B cell (primary cell): ENCODE measurements around the gene PDLIM1. TPM values are rescaled to one million over a fixed set of nuclear protein-coding genes. Genes with fewer than 3 reads are reported as not detected.

Source experiments
- ATAC-seq: fragments of 200-7000 bp; cut with Tn5 transposase; one replicate; pipeline ENCODE4 v1.10.0; 2021; ENCODE audit warnings: low read depth, mild to moderate bottlenecking, moderate number of reproducible peaks, moderate library complexity
- CTCF ChIA-PET: fragments of 350-600 bp; sonication (Branson Sonifier 250); formaldehyde crosslinking; loops from one replicate; lab custom pipeline; 2021; ENCODE audit warnings: antibody characterized with exemption, inconsistent platforms; lab: Charles Lee
- POLR2A ChIA-PET: fragments of 350-600 bp; sonication (Branson Sonifier 250); formaldehyde crosslinking; loops from one replicate; lab custom pipeline; 2021; ENCODE audit warnings: antibody characterized with exemption; lab: Charles Lee
- DNase-seq: peaks from one replicate; pipeline ENCODE4 v3.0.0; 2013
- H2AFZ ChIP-seq: 2 replicates; pipeline ENCODE4 v1.6.1; 2012; ENCODE audit warnings: mild to moderate bottlenecking, low read depth, low read length; ENCODE audit not compliant: insufficient read depth, poor library complexity, severe bottlenecking
- H3K27ac ChIP-seq, 2 donors: 1 replicate in 1 of 2; 2 replicates in 1 of 2; pipeline ENCODE4 v1.5.1; 2012 to 2013; ENCODE audit warnings: low read length in 2 of 2, mild to moderate bottlenecking in 2 of 2, moderate library complexity in 1 of 2
- H3K27me3 ChIP-seq, 4 experiments: fragments of 200-600 bp in 1 of 4; sonication (generic) in 1 of 4; replicated peaks in 1 of 4; 1 replicate in 2 of 4; 2 replicates in 2 of 4; pipeline versions ENCODE4 v1.6.1 to v1.7.0; 2013 to 2016; ENCODE audit warnings: low read length in 3 of 4, mild to moderate bottlenecking in 2 of 4, mixed read lengths in 1 of 4, moderate library complexity in 1 of 4; ENCODE audit not compliant: insufficient read depth in 4 of 4, control insufficient read depth in 3 of 4; ENCODE audit errors: control extremely low read depth in 1 of 4
- H3K36me3 ChIP-seq, 2 experiments: replicated peaks in 1 of 2; 1 replicate in 1 of 2; 2 replicates in 1 of 2; pipeline versions ENCODE4 v1.6.1 to v1.7.1; 2013; ENCODE audit warnings: low read length in 1 of 2; ENCODE audit not compliant: insufficient read depth in 2 of 2, control insufficient read depth in 1 of 2; ENCODE audit errors: control extremely low read depth in 1 of 2, extremely low read depth in 1 of 2
- H3K4me1 ChIP-seq, 2 donors: fragments of 200-600 bp in 1 of 2; sonication (generic) in 1 of 2; 1 replicate in 1 of 2; 2 replicates in 1 of 2; pipeline versions ENCODE4 v1.5.1 to v1.6.1; 2013 to 2017; ENCODE audit warnings: low read length in 2 of 2; ENCODE audit not compliant: control insufficient read depth in 2 of 2, insufficient read depth in 2 of 2
- H3K4me2 ChIP-seq: replicated peaks from 2 replicates; pipeline ENCODE3; 2012; ENCODE audit warnings: mild to moderate bottlenecking, low read depth, low read length; ENCODE audit not compliant: poor library complexity, severe bottlenecking
- H3K4me3 ChIP-seq, 5 experiments: fragments of 200-600 bp in 1 of 5; sonication (generic) in 1 of 5; 1 replicate in 3 of 5; 2 replicates in 2 of 5; pipeline versions ENCODE4 v1.5.1 to v1.7.0; 2011 to 2016; ENCODE audit warnings: low read length in 4 of 5, mild to moderate bottlenecking in 4 of 5, low read depth in 2 of 5, control low read depth in 1 of 5, moderate library complexity in 1 of 5; ENCODE audit not compliant: insufficient read depth in 1 of 5; ENCODE audit errors: control extremely low read depth in 1 of 5, extremely low read depth in 1 of 5
- H3K79me2 ChIP-seq: fragments of 200-600 bp; sonication (generic); one replicate; pipeline ENCODE4 v1.6.0; 2016; ENCODE audit warnings: low read length; ENCODE audit not compliant: control insufficient read depth, insufficient read depth
- H3K9ac ChIP-seq: fragments of 200-600 bp; sonication (generic); 2 replicates; pipeline ENCODE4 v1.6.1; 2017; ENCODE audit warnings: mild to moderate bottlenecking, low read length, moderate library complexity
- H3K9me3 ChIP-seq, 3 donors: one replicate each; pipeline versions ENCODE4 v1.6.1 to v1.7.1; 2013; ENCODE audit warnings: low read length in 2 of 3; ENCODE audit not compliant: control insufficient read depth in 2 of 3, insufficient read depth in 1 of 3; ENCODE audit errors: control extremely low read depth in 1 of 3
- H4K20me1 ChIP-seq: 2 replicates; pipeline ENCODE4 v1.6.0; 2012; ENCODE audit warnings: mild to moderate bottlenecking, low read length; ENCODE audit not compliant: insufficient read depth, control insufficient read depth, poor library complexity, severe bottlenecking
- H3K27ac Mint-ChIP-seq: one replicate; pipeline ENCODE4 v1.8.0; 2021; ENCODE audit warnings: mixed read lengths
- H3K27me3 Mint-ChIP-seq: one replicate; pipeline ENCODE4 v1.8.0; 2021; ENCODE audit warnings: mixed read lengths
- H3K4me1 Mint-ChIP-seq: one replicate; pipeline ENCODE4 v1.8.0; 2021; ENCODE audit warnings: mixed read lengths
- H3K4me3 Mint-ChIP-seq: one replicate; pipeline ENCODE4 v1.8.0; 2021; ENCODE audit warnings: mixed read lengths
- H3K9me3 Mint-ChIP-seq: one replicate; pipeline ENCODE4 v1.8.0; 2022; ENCODE audit warnings: mixed read lengths; ENCODE audit not compliant: insufficient read depth
- CTCF ChIP-seq: fragments of 200-600 bp; IDR thresholded peaks from one replicate; pipeline ENCODE4 v1.8.0; 2022; ENCODE audit warnings: antibody characterized with exemption, mild to moderate bottlenecking
- EZH2 ChIP-seq: IDR thresholded peaks from 2 replicates; pipeline ENCODE4 v1.6.1; 2012; ENCODE audit warnings: borderline replicate concordance, low read depth, mild to moderate bottlenecking, moderate library complexity, low read length; ENCODE audit not compliant: insufficient read depth, poor library complexity, severe bottlenecking
- WGBS: methylation state at CpG from one replicate; pipeline ENCODE4 v1.1.5; 2013; ENCODE audit warnings: missing lambda C conversion rate; ENCODE audit not compliant: insufficient coverage; 5-methylcytosine and 5-hydroxymethylcytosine counted together
- intact Hi-C: fragments of 100-400 bp; cut with micrococcal nuclease; formaldehyde crosslinking; loops from one replicate; pipeline ENCODE4 v1.10.0; 2022
- polyA plus RNA-seq: library from polyadenylated mRNA; depleted of rRNA; stranded (reverse); fragments of >200 nt; gene quantifications from 2 replicates; pipeline ENCODE4 v1.2.3, GENCODE V29; 2012
- total RNA-seq, 2 donors: library from RNA; stranded (reverse); fragments of 120-200 nt in 1 of 2; gene quantifications; 1 replicate in 1 of 2; 2 replicates in 1 of 2; pipeline versions ENCODE4 v1.2.3 to v1.2.4, GENCODE V29; 2013 to 2022

PDLIM1 gene
- total and polyA plus RNA-seq, 2 donors (not counting 1 experiment from before 2014, with no cell fraction given): 123 to 135 TPM

GRCh38 chr10:95261926-95262325 is 28.9 kb downstream of the PDLIM1 start:
- Mint-ChIP-seq H3K4me3 (no peak overlapping the region), H3K4me1 (peaks cover 39% of the 10 kb centered on the region), H3K9me3 (no peaks in the 10 kb centered on the region), H3K27ac (peak overlapping the region; percentile 41), H3K27me3 (no peaks in the 10 kb centered on the region)
- intact Hi-C loops: no loop called here
- Histone ChIP-seq H3K9ac (no peak overlapping the region), H3K27me3 (no peaks in the 10 kb centered on the region), H3K79me2 (peaks cover 37% of the 10 kb centered on the region), H3K27ac (no peak overlapping the region), H4K20me1 (peaks cover 9% of the 10 kb centered on the region), H3K4me1 (peaks cover 23 to 39% of the 10 kb centered on the region in 2 donors), H2AFZ (no peak overlapping the region), H3K4me2 (no peak overlapping the region), H3K36me3 (peaks cover 2 to 52% of the 10 kb centered on the region in 2 experiments), H3K9me3 (no peaks in the 10 kb centered on the region), H3K4me3 (no peak overlapping the region)
- CTCF ChIA-PET: no interaction called here
- ATAC-seq (no peak), DNase-seq (no peak)
- 100% methylated on average over 3 of the region's 3 CpGs for WGBS
- TF ChIP-seq EZH2 (no peak), CTCF (no peak)
- POLR2A ChIA-PET: no interaction called here

- intact Hi-C loops: no loop called here
- Mint-ChIP-seq H3K9me3 (no peaks in the 10 kb centered on the region), H3K27me3 (no peaks in the 10 kb centered on the region), H3K27ac (peak overlapping the region; percentile 67), H3K4me3 (no peak overlapping the region), H3K4me1 (peaks cover 31% of the 10 kb centered on the region)
- no peak overlapping the region for H3K4me2 ChIP-seq
- 100% methylated on average over 4 of the region's 4 CpGs for WGBS
- no peak overlapping the region for H3K4me3 ChIP-seq
- ChIA-PET CTCF (interaction anchor here (1.2 kb wide), 1 partner anchor 98 kb away, joined by 3 read pairs; no protein-coding TSS in a partner anchor), POLR2A (no interaction called here)
- no peak for ATAC-seq
- TF ChIP-seq CTCF (no peak), EZH2 (no peak)
- peaks cover 16 to 32% of the 10 kb centered on the region in 2 donors for H3K4me1 ChIP-seq
- no peaks in the 10 kb centered on the region for H3K27me3 ChIP-seq
- no peak for DNase-seq
- peaks cover 37% of the 10 kb centered on the region for H3K79me2 ChIP-seq
- H3K9me3 ChIP-seq: peaks cover 0 to 3% (median 0%) of the 10 kb centered on the region in 3 donors
- peak overlapping the region in 1 of 2 donors; percentile 41 for H3K27ac ChIP-seq
- H3K9ac ChIP-seq: no peak overlapping the region
- H2AFZ ChIP-seq: no peak overlapping the region
- H3K36me3 ChIP-seq: peaks cover 2 to 55% of the 10 kb centered on the region in 2 experiments
- peaks cover 9% of the 10 kb centered on the region for H4K20me1 ChIP-seq
These were observed 29.8 kb downstream of the PDLIM1 start for GRCh38 chr10:95260909-95261552.
